Kidney epithelial cell (primary cell): ENCODE measurements around the gene ALK. TPM values are rescaled to one million over a fixed set of nuclear protein-coding genes. Genes with fewer than 3 reads are reported as not detected.

Experiments
- DNase-seq: peaks from one replicate; pipeline ENCODE4 v3.0.0-alpha.2; 2010; ENCODE audit warnings: low read depth
- H3K27me3 ChIP-seq: 2 replicates; pipeline ENCODE4 v1.6.0; 2011; ENCODE audit warnings: low read length; ENCODE audit not compliant: control insufficient read depth, insufficient read depth
- H3K36me3 ChIP-seq: 2 replicates; pipeline ENCODE4 v1.5.1; 2011; ENCODE audit warnings: low read length; ENCODE audit not compliant: control insufficient read depth, insufficient read depth
- H3K4me3 ChIP-seq: 2 replicates; pipeline ENCODE4 v1.5.1; 2011; ENCODE audit warnings: low read depth, mild to moderate bottlenecking, control low read depth, low read length
- total RNA-seq: library from RNA; depleted of rRNA; stranded (reverse); fragments of >200 nt; gene quantifications from 2 replicates; pipeline ENCODE4 v1.2.3, GENCODE V29; 2015
- TF ChIP-seq, protein P1 (sequence below): IDR thresholded peaks from 2 replicates; pipeline ENCODE4 v1.5.1; 2011; ENCODE audit warnings: mild to moderate bottlenecking, moderate library complexity, low read length, control low read depth, inconsistent platforms; ENCODE audit not compliant: insufficient read depth, poor library complexity, severe bottlenecking

The ALK gene
- total RNA-seq, 1 donor from 2014 or later: not detected

DNA sequence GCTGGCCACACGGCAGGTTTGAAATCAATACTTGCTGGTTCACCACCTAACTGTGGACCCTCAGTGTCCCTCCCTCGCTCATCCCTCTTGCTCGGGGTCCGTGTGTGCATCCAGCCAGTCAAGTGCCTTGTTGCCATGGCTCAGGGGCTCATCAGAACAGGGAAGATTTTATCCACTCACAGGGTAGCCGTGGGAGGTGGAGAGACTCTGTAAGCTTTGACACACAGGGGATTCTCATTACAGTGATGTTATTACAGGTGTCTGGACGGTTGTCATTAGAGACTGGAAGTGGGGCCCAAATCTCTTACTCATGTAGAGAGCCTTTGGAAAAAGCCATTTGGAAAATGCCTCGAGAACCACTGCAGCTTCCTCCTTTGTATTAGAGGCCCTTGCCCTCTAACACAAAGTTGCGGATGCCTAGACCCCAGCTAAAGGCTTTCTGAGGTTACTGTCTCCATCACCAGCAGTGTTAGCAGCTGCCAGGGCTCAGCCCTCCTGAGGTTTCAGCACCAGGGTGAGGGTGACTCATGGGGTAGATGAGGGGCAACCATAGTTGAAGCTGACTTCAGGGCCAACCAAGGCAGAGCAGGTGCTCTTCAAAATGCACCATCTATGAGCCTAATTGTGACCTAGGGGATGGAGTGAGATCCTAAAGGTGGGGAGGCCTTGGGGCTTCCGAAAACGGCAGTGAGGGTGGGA, 610.6 kb downstream of the ALK start:
- TF ChIP-seq, protein P1, sequence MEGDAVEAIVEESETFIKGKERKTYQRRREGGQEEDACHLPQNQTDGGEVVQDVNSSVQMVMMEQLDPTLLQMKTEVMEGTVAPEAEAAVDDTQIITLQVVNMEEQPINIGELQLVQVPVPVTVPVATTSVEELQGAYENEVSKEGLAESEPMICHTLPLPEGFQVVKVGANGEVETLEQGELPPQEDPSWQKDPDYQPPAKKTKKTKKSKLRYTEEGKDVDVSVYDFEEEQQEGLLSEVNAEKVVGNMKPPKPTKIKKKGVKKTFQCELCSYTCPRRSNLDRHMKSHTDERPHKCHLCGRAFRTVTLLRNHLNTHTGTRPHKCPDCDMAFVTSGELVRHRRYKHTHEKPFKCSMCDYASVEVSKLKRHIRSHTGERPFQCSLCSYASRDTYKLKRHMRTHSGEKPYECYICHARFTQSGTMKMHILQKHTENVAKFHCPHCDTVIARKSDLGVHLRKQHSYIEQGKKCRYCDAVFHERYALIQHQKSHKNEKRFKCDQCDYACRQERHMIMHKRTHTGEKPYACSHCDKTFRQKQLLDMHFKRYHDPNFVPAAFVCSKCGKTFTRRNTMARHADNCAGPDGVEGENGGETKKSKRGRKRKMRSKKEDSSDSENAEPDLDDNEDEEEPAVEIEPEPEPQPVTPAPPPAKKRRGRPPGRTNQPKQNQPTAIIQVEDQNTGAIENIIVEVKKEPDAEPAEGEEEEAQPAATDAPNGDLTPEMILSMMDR: no peak
- H3K27me3 ChIP-seq: peaks cover 10% of the 10 kb centered on the region
- H3K36me3 ChIP-seq: no peaks in the 10 kb centered on the region
- DNase-seq: no peak
- H3K4me3 ChIP-seq: no peak overlapping the region

DNA sequence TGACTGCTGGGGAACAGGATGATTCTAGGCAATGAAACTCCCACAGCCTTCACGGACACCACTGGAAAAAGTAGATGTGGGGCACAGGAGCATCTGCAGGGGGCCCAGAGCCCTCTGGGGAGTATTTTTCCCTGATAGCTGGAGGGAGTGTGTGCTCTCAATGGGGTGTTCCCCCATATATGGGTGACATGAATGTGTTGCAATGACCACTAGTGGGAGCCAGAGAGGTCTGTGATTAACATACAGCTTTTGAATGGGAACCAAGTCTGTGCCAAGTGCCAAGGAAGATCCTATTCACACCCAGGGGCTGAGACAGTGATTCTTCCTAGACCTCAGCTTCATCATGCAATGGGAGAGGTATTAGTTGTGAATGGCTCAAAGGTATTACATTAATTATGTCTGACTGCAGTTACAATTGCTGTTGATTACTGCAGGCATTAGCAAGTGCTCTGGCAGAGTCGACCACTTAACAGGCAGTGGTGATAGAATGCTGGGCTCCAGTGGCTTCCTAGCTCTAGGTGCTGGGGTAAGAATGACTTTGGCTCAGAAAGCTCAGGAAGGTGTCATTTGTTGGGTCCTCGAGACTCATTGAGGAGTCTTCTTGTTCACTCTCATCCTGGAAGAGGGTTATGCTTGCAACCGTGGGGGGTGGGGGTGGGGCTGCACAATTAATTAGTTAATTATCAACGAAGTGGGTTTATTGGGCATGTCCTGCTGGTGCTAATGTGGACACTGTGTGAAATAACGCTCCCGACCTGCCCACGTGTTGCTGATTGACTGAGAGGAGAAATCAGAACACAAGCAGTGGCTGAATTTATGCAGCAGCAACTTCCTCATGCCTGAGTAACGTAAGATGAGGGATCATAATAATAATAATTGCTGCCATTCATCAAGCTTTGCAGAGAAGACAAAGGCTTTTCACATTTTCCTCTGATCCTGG, 612.0 kb downstream of the ALK start:
- TF ChIP-seq, protein P1: peak; percentile 85
- no peak overlapping the region for H3K4me3 ChIP-seq
- peaks cover 9% of the 10 kb centered on the region for H3K27me3 ChIP-seq
- H3K36me3 ChIP-seq: no peaks in the 10 kb centered on the region
- peak; percentile 29 for DNase-seq

- no peak for DNase-seq
- Histone ChIP-seq H3K36me3 (no peaks in the 10 kb centered on the region), H3K4me3 (no peak overlapping the region), H3K27me3 (peaks cover 6% of the 10 kb centered on the region)
- TF ChIP-seq, protein P1: no peak
These were observed 613.0 kb downstream of the ALK start for GRCh38 chr2:29308366-29308765.

- Histone ChIP-seq H3K4me3 (no peak overlapping the region), H3K27me3 (peaks cover 3% of the 10 kb centered on the region), H3K36me3 (no peaks in the 10 kb centered on the region)
- TF ChIP-seq, protein P1: no peak
- no peak for DNase-seq
These were observed 613.9 kb downstream of the ALK start for GRCh38 chr2:29307519-29307918.

DNA sequence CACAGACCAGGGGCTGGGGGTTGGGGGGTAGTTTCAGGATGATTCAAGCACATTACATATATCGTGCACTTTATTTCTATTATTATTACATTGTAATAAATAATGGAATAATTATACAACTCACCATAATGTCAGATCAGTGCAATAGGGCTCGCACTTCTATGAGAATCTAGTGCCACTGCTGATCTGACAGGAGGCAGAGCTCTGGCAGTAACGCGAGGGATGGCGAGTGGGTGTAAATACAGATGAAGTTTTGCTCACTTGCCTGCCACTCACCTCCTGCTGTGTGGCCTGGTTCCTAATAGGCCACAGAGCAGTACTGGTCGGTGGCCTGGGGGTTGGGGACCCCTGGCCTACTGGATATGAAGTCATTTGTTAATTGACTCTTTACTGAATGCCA, 615.6 kb downstream of the ALK start:
- TF ChIP-seq, protein P1: no peak
- DNase-seq: no peak
- H3K4me3 ChIP-seq: no peak overlapping the region
- no peaks in the 10 kb centered on the region for H3K27me3 ChIP-seq
- H3K36me3 ChIP-seq: no peaks in the 10 kb centered on the region
